H1 (cell line): ENCODE results near the gene ITPR1. TPM values are rescaled to one million over a fixed set of nuclear protein-coding genes. Genes with fewer than 3 reads are reported as not detected.

Experiments used
- CTCF ChIA-PET: fragments of 300-600 bp; sonication (Branson Sonifier 250); formaldehyde crosslinking; loops from one replicate; lab custom pipeline; 2021; ENCODE audit not compliant: partially characterized antibody; lab: Charles Lee
- POLR2A ChIA-PET: fragments of 300-600 bp; sonication (Branson Sonifier 250); formaldehyde crosslinking; loops from one replicate; lab custom pipeline; 2021; ENCODE audit warnings: inconsistent platforms; ENCODE audit not compliant: partially characterized antibody; lab: Charles Lee
- DNase-seq, 2 experiments: peaks; one replicate each; pipeline versions ENCODE4 v3.0.0 to v3.0.0-alpha.2; 2010 to 2022; ENCODE audit warnings: low spot score in 2 of 2, low read depth in 1 of 2, mixed read lengths in 1 of 2
- FAIRE-seq: peaks from 2 replicates; lab custom pipeline; 2011; peaks lifted over from hg19 to GRCh38; lab: Jason Lieb, UNC
- H2AFZ ChIP-seq: 2 replicates; pipeline ENCODE4 v1.8.1; 2012; ENCODE audit warnings: low read length, inconsistent platforms
- H2AK5ac ChIP-seq: 2 replicates; pipeline ENCODE4 v1.6.1; 2013; ENCODE audit warnings: low read depth, low read length
- H2BK120ac ChIP-seq: replicated peaks from 2 replicates; pipeline ENCODE3; 2013; ENCODE audit warnings: low read depth, low read length, inconsistent platforms
- H2BK12ac ChIP-seq: 2 replicates; pipeline ENCODE4 v1.6.1; 2013; ENCODE audit warnings: low read depth, low read length
- H2BK15ac ChIP-seq: 2 replicates; pipeline ENCODE4 v1.6.1; 2013; ENCODE audit warnings: low read length
- H2BK20ac ChIP-seq: 2 replicates; pipeline ENCODE4 v1.6.1; 2013; ENCODE audit warnings: low read length
- H2BK5ac ChIP-seq: 2 replicates; pipeline ENCODE4 v1.6.1; 2013; ENCODE audit warnings: low read depth, low read length
- H3K14ac ChIP-seq: 2 replicates; pipeline ENCODE4 v1.6.1; 2013; ENCODE audit warnings: inconsistent platforms; ENCODE audit not compliant: insufficient read length
- H3K18ac ChIP-seq: 2 replicates; pipeline ENCODE4 v1.6.1; 2013; ENCODE audit warnings: low read length; ENCODE audit errors: extremely low read depth
- H3K23ac ChIP-seq: 2 replicates; pipeline ENCODE4 v1.6.1; 2013; ENCODE audit warnings: inconsistent platforms; ENCODE audit not compliant: insufficient read length
- H3K23me2 ChIP-seq: 2 replicates; pipeline ENCODE4 v1.6.1; 2013; ENCODE audit warnings: low read depth, low read length
- H3K27ac ChIP-seq: 2 replicates; pipeline ENCODE4 v1.6.1; 2011; ENCODE audit warnings: low read depth, low read length, inconsistent platforms
- H3K27me3 ChIP-seq, 4 experiments: replicated peaks in 1 of 4; 1 replicate in 1 of 4; 2 replicates in 3 of 4; pipeline versions ENCODE4 v1.6.1 to v1.8.1; 2011 to 2013; ENCODE audit warnings: low read length in 3 of 4, mild to moderate bottlenecking in 3 of 4, inconsistent platforms in 2 of 4, mixed read lengths in 2 of 4, moderate library complexity in 1 of 4; ENCODE audit not compliant: control insufficient read depth in 3 of 4, insufficient read depth in 3 of 4; ENCODE audit errors: extremely low read depth in 1 of 4
- H3K36me3 ChIP-seq, 4 experiments: 2 replicates each; pipeline versions ENCODE4 v1.6.1 to v1.8.1; 2011 to 2013; ENCODE audit warnings: mild to moderate bottlenecking in 4 of 4, low read length in 3 of 4, moderate library complexity in 2 of 4, control low read depth in 1 of 4, inconsistent platforms in 1 of 4; ENCODE audit not compliant: insufficient read depth in 4 of 4, control insufficient read depth in 2 of 4
- H3K4ac ChIP-seq: replicated peaks from 2 replicates; pipeline ENCODE3; 2013; ENCODE audit warnings: low read length, low read depth, mixed read lengths, inconsistent platforms; ENCODE audit not compliant: insufficient read length
- H3K4me1 ChIP-seq, 4 experiments: replicated peaks in 1 of 4; 1 replicate in 1 of 4; 2 replicates in 3 of 4; pipeline versions ENCODE4 v1.6.1 to v1.8.1; 2011 to 2013; ENCODE audit warnings: low read length in 3 of 4, inconsistent platforms in 2 of 4, mixed read lengths in 1 of 4; ENCODE audit not compliant: insufficient read depth in 4 of 4, control insufficient read depth in 3 of 4
- H3K4me2 ChIP-seq, 2 experiments: 2 replicates each; pipeline versions ENCODE4 v1.6.1 to v1.8.1; 2011 to 2013; ENCODE audit warnings: low read depth in 2 of 2, low read length in 2 of 2, control low read depth in 1 of 2, inconsistent platforms in 1 of 2, mild to moderate bottlenecking in 1 of 2; ENCODE audit not compliant: insufficient read depth in 1 of 2
- H3K4me3 ChIP-seq, 4 experiments: fragments of 200-600, 300-600 bp in 1 of 4; sonication (generic), shearing (Covaris generic), sonication (Bioruptor Twin) in 1 of 4; 2 replicates each; pipeline versions ENCODE4 v1.5.1 to v1.8.1; 2011 to 2016; ENCODE audit warnings: low read length in 4 of 4, low read depth in 3 of 4, control low read depth in 2 of 4, inconsistent platforms in 2 of 4, mild to moderate bottlenecking in 2 of 4, mixed read lengths in 1 of 4, moderate library complexity in 1 of 4; ENCODE audit not compliant: insufficient read depth in 2 of 4; ENCODE audit errors: extremely low read depth in 1 of 4
- H3K56ac ChIP-seq: replicated peaks from 2 replicates; pipeline ENCODE3; 2013; ENCODE audit warnings: low read depth, mild to moderate bottlenecking, mixed read lengths, low read length, inconsistent platforms; ENCODE audit not compliant: insufficient read length
- H3K79me1 ChIP-seq: 2 replicates; pipeline ENCODE4 v1.6.1; 2013; ENCODE audit warnings: low read depth, low read length, control low read depth
- H3K79me2 ChIP-seq, 2 experiments: 2 replicates each; pipeline versions ENCODE4 v1.6.1 to v1.8.1; 2012 to 2013; ENCODE audit warnings: low read length in 2 of 2, mild to moderate bottlenecking in 2 of 2, inconsistent platforms in 1 of 2; ENCODE audit not compliant: insufficient read depth in 2 of 2, control insufficient read depth in 1 of 2
- H3K9ac ChIP-seq, 4 experiments: replicated peaks in 1 of 4; 1 replicate in 1 of 4; 2 replicates in 3 of 4; pipeline versions ENCODE4 v1.6.1 to v1.8.1; 2011 to 2013; ENCODE audit warnings: low read depth in 3 of 4, low read length in 3 of 4, control low read depth in 2 of 4, mild to moderate bottlenecking in 2 of 4, moderate library complexity in 2 of 4, inconsistent platforms in 1 of 4; ENCODE audit errors: extremely low read depth in 1 of 4
- H3K9me3 ChIP-seq, 2 experiments: 2 replicates each; pipeline versions ENCODE4 v1.6.1 to v1.8.1; 2012 to 2013; ENCODE audit warnings: mild to moderate bottlenecking in 2 of 2, moderate library complexity in 2 of 2, control low read depth in 1 of 2, inconsistent platforms in 1 of 2, low read depth in 1 of 2, low read length in 1 of 2, mixed read lengths in 1 of 2; ENCODE audit not compliant: insufficient read depth in 2 of 2
- H4K20me1 ChIP-seq, 2 experiments: replicated peaks in 1 of 2; 2 replicates each; pipeline versions ENCODE3 to v1.8.1; 2011 to 2013; ENCODE audit warnings: inconsistent platforms in 2 of 2, low read length in 2 of 2, mild to moderate bottlenecking in 1 of 2; ENCODE audit not compliant: insufficient read depth in 2 of 2, control insufficient read depth in 1 of 2
- H4K5ac ChIP-seq: 2 replicates; pipeline ENCODE4 v1.6.1; 2013; ENCODE audit warnings: low read length, low read depth, mixed read lengths, inconsistent platforms; ENCODE audit not compliant: insufficient read length
- H4K8ac ChIP-seq: 2 replicates; pipeline ENCODE4 v1.8.0; 2013; ENCODE audit warnings: mild to moderate bottlenecking, moderate library complexity, low read length, inconsistent platforms; ENCODE audit not compliant: insufficient read depth; ENCODE audit errors: extremely low read depth
- H4K91ac ChIP-seq: replicated peaks from 2 replicates; pipeline ENCODE3; 2013; ENCODE audit warnings: low read length, mixed read lengths, inconsistent platforms; ENCODE audit not compliant: insufficient read length
- ASH2L ChIP-seq: fragments of 200-600, 300-600 bp; sonication (generic); IDR thresholded peaks from one replicate; pipeline ENCODE4 v1.7.1; 2017; ENCODE audit warnings: low read length
- BACH1 ChIP-seq: IDR thresholded peaks from 2 replicates; pipeline ENCODE4 v1.6.1; 2012; ENCODE audit warnings: low read length, improper control_type of control experiment
- BRCA1 ChIP-seq: IDR thresholded peaks from 2 replicates; pipeline ENCODE4 v1.6.1; 2012; ENCODE audit warnings: low read depth, low read length, improper control_type of control experiment
- CBX5 ChIP-seq: fragments of 300-800, 300-1000 bp; sonication (generic); IDR thresholded peaks from 2 replicates; pipeline ENCODE4 v1.7.1; 2016; ENCODE audit warnings: antibody characterized with exemption, low read length, low read depth
- CHD2 ChIP-seq: IDR thresholded peaks from 2 replicates; pipeline ENCODE4 v1.6.1; 2012; ENCODE audit warnings: low read length, improper control_type of control experiment
- KDM1A ChIP-seq: fragments of 200-600, 300-600 bp; sonication (generic); IDR thresholded peaks from 2 replicates; pipeline ENCODE4 v1.7.1; 2016; ENCODE audit warnings: mild to moderate bottlenecking, low read length, borderline replicate concordance
- POLR2AphosphoS5 ChIP-seq: IDR thresholded peaks from 2 replicates; pipeline ENCODE4 v1.6.1; 2011; ENCODE audit warnings: low read depth, low read length
- RBBP5 ChIP-seq: IDR thresholded peaks from 2 replicates; pipeline ENCODE4 v1.7.1; 2012; ENCODE audit warnings: low read depth, mild to moderate bottlenecking, inconsistent platforms, low read length, moderate library complexity, borderline replicate concordance
- RXRA ChIP-seq: IDR thresholded peaks from 2 replicates; pipeline ENCODE4 v1.6.1; 2011; ENCODE audit warnings: low read depth, mild to moderate bottlenecking, low read length, moderate library complexity; ENCODE audit not compliant: insufficient read depth
- SAP30 ChIP-seq: fragments of 300-600 bp; sonication (generic); IDR thresholded peaks from 2 replicates; pipeline ENCODE4 v1.7.1; 2012; ENCODE audit warnings: low read length, moderate library complexity, mild to moderate bottlenecking, inconsistent platforms; ENCODE audit not compliant: insufficient read depth, insufficient replicate concordance
- SP4 ChIP-seq: IDR thresholded peaks from 2 replicates; pipeline ENCODE4 v1.6.1; 2012; ENCODE audit warnings: low read length, inconsistent platforms
- TAF1 ChIP-seq: IDR thresholded peaks from 2 replicates; pipeline ENCODE4 v1.6.1; 2011; ENCODE audit warnings: mild to moderate bottlenecking, low read depth, low read length
- TAF7 ChIP-seq: optimal IDR thresholded peaks from 2 replicates; pipeline ENCODE3; 2011; ENCODE audit warnings: low read depth, mild to moderate bottlenecking, inconsistent platforms, low read length, moderate library complexity, borderline replicate concordance
- WGBS, 2 experiments: shearing (Covaris generic) in 1 of 2; methylation state at CpG; one replicate each; pipeline versions ENCODE4 v1.1.6 to v1.1.7; 2013 to 2015; ENCODE audit warnings: low lambda C conversion rate in 2 of 2, mixed read lengths in 2 of 2, inconsistent platforms in 1 of 2, low coverage in 1 of 2, missing lambda C conversion rate in 1 of 2; ENCODE audit not compliant: insufficient replicate concordance in 2 of 2, insufficient coverage in 1 of 2, insufficient read length in 1 of 2; ENCODE audit errors: extremely low coverage in 1 of 2, missing lambda C conversion rate in 1 of 2; 5-methylcytosine and 5-hydroxymethylcytosine counted together
- polyA plus RNA-seq, 7 experiments: library from polyadenylated mRNA; depleted of rRNA in 3 of 7; stranded (reverse) in 5 of 7; unstranded in 2 of 7; fragments of >200 nt in 5 of 7; fragments of 200-250 nt in 2 of 7; gene quantifications; 1 replicate in 5 of 7; 2 replicates in 1 of 7; 4 replicates in 1 of 7; pipeline versions ENCODE4 v1.2.1 to v1.2.3, GENCODE V29; 2011 to 2013; ENCODE audit warnings: missing spikeins in 2 of 7, mixed read lengths in 2 of 7
- total RNA-seq: library from RNA; stranded (reverse); fragmentation: NEBNext Ultra II Directional; extraction: Animal tissue kit (Norgen Biotek cat#: 25700); gene quantifications from 2 replicates; pipeline ENCODE4 v1.2.1, GENCODE V29; 2021
- TF ChIP-seq, protein P1 (sequence below): IDR thresholded peaks from 2 replicates; pipeline ENCODE4 v1.6.1; 2011; ENCODE audit warnings: low read depth, mild to moderate bottlenecking, low read length; ENCODE audit not compliant: insufficient read depth

Gene ITPR1
- total and polyA plus RNA-seq, 2 of the 8 experiments (the other 6 are each of a cell fraction or from before 2014, with no cell fraction given) = 2.5 to 16.3 TPM

GRCh38 chr3:4756057-4756775 lies 263.1 kb downstream of the ITPR1 start:
- FAIRE-seq (no peak), DNase-seq (no peak)
- H3K4me2 ChIP-seq = no peak overlapping the region
- H4K20me1 ChIP-seq = peaks cover 0 to 2% of the 10 kb centered on the region in 2 experiments
- H3K23ac ChIP-seq = no peak overlapping the region
- no peak overlapping the region for H2BK12ac ChIP-seq
- H3K23me2 ChIP-seq = no peaks in the 10 kb centered on the region
- H3K4me3 ChIP-seq = no peak overlapping the region
- no peak overlapping the region for H2BK120ac ChIP-seq
- H2BK20ac ChIP-seq = no peak overlapping the region
- H2AFZ ChIP-seq = no peak overlapping the region
- no peak overlapping the region for H2AK5ac ChIP-seq
- H3K36me3 ChIP-seq = no peaks in the 10 kb centered on the region
- H3K9ac ChIP-seq = no peak overlapping the region
- H3K9me3 ChIP-seq = no peaks in the 10 kb centered on the region
- H3K79me1 ChIP-seq = no peaks in the 10 kb centered on the region
- no peak overlapping the region for H3K56ac ChIP-seq
- H4K8ac ChIP-seq = no peak overlapping the region
- no peak overlapping the region for H3K14ac ChIP-seq
- no peak overlapping the region for H3K4ac ChIP-seq
- no peaks in the 10 kb centered on the region for H3K79me2 ChIP-seq
- no peaks in the 10 kb centered on the region for H3K27me3 ChIP-seq
- no peak overlapping the region for H3K27ac ChIP-seq
- H4K91ac ChIP-seq = no peak overlapping the region
- ChIA-PET POLR2A (no interaction called here), CTCF (interaction anchor here (0.7 to 2.1 kb wide), 5 partner anchors 17 to 50 kb away, joined by 3 to 13 read pairs (median 3); no protein-coding TSS in a partner anchor)
- H3K18ac ChIP-seq = no peak overlapping the region
- no peak overlapping the region for H2BK15ac ChIP-seq
- 86% methylated on average over 10 of the region's 10 CpGs; no CpG with 5 or more reads in 1 of the 2 experiments for WGBS, 2 experiments
- H2BK5ac ChIP-seq = no peak overlapping the region
- H4K5ac ChIP-seq = no peak overlapping the region
- no peaks in the 10 kb centered on the region for H3K4me1 ChIP-seq
- TF ChIP-seq POLR2AphosphoS5 (no peak), ASH2L (no peak), TAF7 (no peak), CHD2 (no peak), BRCA1 (no peak), BACH1 (no peak), TAF1 (no peak), CBX5 (no peak), SAP30 (no peak), SP4 (no peak), RBBP5 (no peak), RXRA (no peak), KDM1A (no peak)
- TF ChIP-seq, protein P1, sequence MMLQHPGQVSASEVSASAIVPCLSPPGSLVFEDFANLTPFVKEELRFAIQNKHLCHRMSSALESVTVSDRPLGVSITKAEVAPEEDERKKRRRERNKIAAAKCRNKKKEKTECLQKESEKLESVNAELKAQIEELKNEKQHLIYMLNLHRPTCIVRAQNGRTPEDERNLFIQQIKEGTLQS = no peak
